ENCODE data around the gene RARG.
"Not testable (repeated sequence)": the region's sequence is repeated elsewhere in the genome, so short reads cannot be mapped to it uniquely, and the experiment has no call there.

The RARG gene

GRCh38 chr12:53163008-53163407 lies 69.0 kb downstream of the RARG start:
- DNase-seq: not testable (repeated sequence)

- DNase-seq: no peak
Measured at GRCh38 chr12:53161119-53161911, 70.7 kb downstream of the RARG start.

- DNase-seq: no peak
Measured at GRCh38 chr12:53160673-53161072, 71.3 kb downstream of the RARG start.

Data from activated CD8-positive, alpha-beta memory T cell treated with anti-CD3 and anti-CD28 coated beads, Interleukin-2, amount 50 U/mL, for 4 hours (primary cell).